ENCODE results near the gene LRATD1. TPM values are rescaled to one million over a fixed set of nuclear protein-coding genes. Genes with fewer than 3 reads are reported as not detected.

LRATD1 gene
- total RNA-seq, 1 donor from 2014 or later, result 19.4 TPM

GRCh38 chr2:14661163-14661562, 28.6 kb downstream of the LRATD1 start:
- DNase-seq, result no peak
- Mint-ChIP-seq H3K27ac (ENCODE audit: unreplicated experiment) (no peak overlapping the region), H3K27me3 (ENCODE audit: unreplicated experiment) (no peaks in the 10 kb centered on the region), H3K4me3 (ENCODE audit: unreplicated experiment) (no peak overlapping the region), H3K9me3 (ENCODE audit: unreplicated experiment) (no peaks in the 10 kb centered on the region), H3K36me3 (ENCODE audit: unreplicated experiment) (no peaks in the 10 kb centered on the region), H3K4me1 (ENCODE audit: low read depth, unreplicated experiment) (peaks cover 6% of the 10 kb centered on the region)
- no peak for TF ChIP-seq CTCF (IDR thresholded peaks at IDR 0.05; ENCODE audit: partially characterized antibody, unreplicated experiment)

DNA sequence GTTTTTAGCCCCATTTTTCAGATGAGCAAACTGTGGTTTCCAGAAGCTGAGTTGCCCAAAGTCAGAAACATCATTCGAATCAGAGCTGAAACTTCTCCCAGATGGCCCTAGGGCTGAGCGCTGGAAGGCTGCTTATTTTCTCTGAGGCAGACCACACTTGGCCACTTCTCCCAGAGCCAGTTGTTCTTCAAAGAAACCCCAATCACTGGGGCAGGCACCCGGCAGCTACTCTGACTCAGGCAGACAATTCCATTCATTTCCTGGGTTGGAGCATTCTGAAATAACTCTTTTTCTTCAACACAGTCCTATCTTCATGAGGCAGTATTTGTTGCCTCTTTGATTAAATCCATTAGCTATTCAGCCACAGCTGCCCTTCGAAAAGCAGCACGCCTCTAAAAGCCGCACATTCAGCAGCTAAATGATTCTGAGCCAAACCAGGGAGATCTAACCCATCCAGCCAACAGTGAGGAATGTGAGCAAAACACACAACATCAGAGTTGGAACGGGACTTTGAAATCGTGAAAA, 40.9 kb downstream of the LRATD1 start:
- no peak for TF ChIP-seq CTCF (IDR thresholded peaks at IDR 0.05; ENCODE audit: partially characterized antibody, unreplicated experiment)
- Mint-ChIP-seq H3K9me3 (ENCODE audit: unreplicated experiment) (peaks cover 1% of the 10 kb centered on the region), H3K36me3 (ENCODE audit: unreplicated experiment) (no peaks in the 10 kb centered on the region), H3K27me3 (ENCODE audit: unreplicated experiment) (no peaks in the 10 kb centered on the region), H3K4me3 (ENCODE audit: unreplicated experiment) (no peak overlapping the region), H3K27ac (ENCODE audit: unreplicated experiment) (no peak overlapping the region), H3K4me1 (ENCODE audit: low read depth, unreplicated experiment) (peaks cover 12% of the 10 kb centered on the region)
- DNase-seq, result no peak

- H3K4me3 Mint-ChIP-seq (ENCODE audit: unreplicated experiment), result no peak overlapping the region
- H3K9me3 Mint-ChIP-seq (ENCODE audit: unreplicated experiment), result no peaks in the 10 kb centered on the region
- H3K4me1 Mint-ChIP-seq (ENCODE audit: low read depth, unreplicated experiment), result peaks cover 15% of the 10 kb centered on the region
- no peak for DNase-seq
- no peaks in the 10 kb centered on the region for H3K36me3 Mint-ChIP-seq (ENCODE audit: unreplicated experiment)
- H3K27ac Mint-ChIP-seq (ENCODE audit: unreplicated experiment), result no peak overlapping the region
- no peaks in the 10 kb centered on the region for H3K27me3 Mint-ChIP-seq (ENCODE audit: unreplicated experiment)
- no peak for TF ChIP-seq CTCF (IDR thresholded peaks at IDR 0.05; ENCODE audit: partially characterized antibody, unreplicated experiment)
Measured at GRCh38 chr2:14675489-14675888, 43.0 kb downstream of the LRATD1 start.

DNA sequence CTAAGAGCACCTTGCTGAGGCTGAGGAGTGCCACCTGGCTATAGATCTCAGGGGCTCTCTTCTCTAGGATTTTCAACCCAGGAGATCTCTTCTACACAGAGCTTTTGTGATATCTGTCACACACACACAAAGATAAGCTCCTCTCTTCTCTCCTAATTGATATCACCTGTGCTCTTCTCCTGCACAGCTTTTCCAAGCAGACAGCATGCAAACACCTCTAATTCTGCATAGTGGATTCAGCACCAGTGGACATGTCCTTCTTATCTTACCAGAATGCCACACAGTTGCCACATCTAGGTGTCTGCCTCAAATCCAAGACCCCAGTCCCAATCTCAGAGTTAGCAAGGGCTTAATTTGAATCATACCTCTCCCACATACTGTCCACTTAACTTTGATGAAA, 43.9 kb downstream of the LRATD1 start:
- no peak for DNase-seq
- no peak for TF ChIP-seq CTCF (IDR thresholded peaks at IDR 0.05; ENCODE audit: partially characterized antibody, unreplicated experiment)
- H3K27me3 Mint-ChIP-seq (ENCODE audit: unreplicated experiment), result no peaks in the 10 kb centered on the region
- H3K36me3 Mint-ChIP-seq (ENCODE audit: unreplicated experiment), result no peaks in the 10 kb centered on the region
- H3K27ac Mint-ChIP-seq (ENCODE audit: unreplicated experiment), result no peak overlapping the region
- no peak overlapping the region for H3K4me3 Mint-ChIP-seq (ENCODE audit: unreplicated experiment)
- H3K4me1 Mint-ChIP-seq (ENCODE audit: low read depth, unreplicated experiment), result peaks cover 15% of the 10 kb centered on the region
- no peaks in the 10 kb centered on the region for H3K9me3 Mint-ChIP-seq (ENCODE audit: unreplicated experiment)

DNA sequence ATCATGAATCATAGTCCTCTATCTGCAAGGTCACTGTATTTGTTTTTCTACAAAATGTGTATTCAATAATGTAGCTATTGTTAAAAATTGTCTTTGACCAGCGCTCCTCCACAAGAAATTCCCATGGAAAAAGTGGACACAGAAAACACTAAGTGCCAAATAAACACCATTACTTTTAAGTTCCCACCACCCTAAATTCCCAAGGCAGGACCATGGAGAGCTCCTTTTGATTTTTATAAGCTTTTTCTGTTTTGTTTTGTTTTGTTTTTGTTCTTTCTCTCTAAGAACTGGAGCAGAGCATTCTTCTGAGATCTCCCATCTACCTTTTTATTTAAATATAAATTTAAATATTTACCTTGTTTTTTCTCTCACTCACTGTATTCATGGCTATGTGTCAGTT, 44.5 kb downstream of the LRATD1 start:
- DNase-seq, result no peak
- Mint-ChIP-seq H3K4me1 (ENCODE audit: low read depth, unreplicated experiment) (peaks cover 15% of the 10 kb centered on the region), H3K9me3 (ENCODE audit: unreplicated experiment) (no peaks in the 10 kb centered on the region), H3K27ac (ENCODE audit: unreplicated experiment) (no peak overlapping the region), H3K36me3 (ENCODE audit: unreplicated experiment) (no peaks in the 10 kb centered on the region), H3K27me3 (ENCODE audit: unreplicated experiment) (no peaks in the 10 kb centered on the region), H3K4me3 (ENCODE audit: unreplicated experiment) (no peak overlapping the region)
- TF ChIP-seq CTCF (IDR thresholded peaks at IDR 0.05; ENCODE audit: partially characterized antibody, unreplicated experiment), result no peak

All from glutamatergic neuron (in vitro differentiated cells).